NCI-H187 (cell line): Measurements from ENCODE around the gene THADA.
"Not testable (repeated sequence)": the region's sequence is repeated elsewhere in the genome, so short reads cannot be mapped to it uniquely, and the experiment has no call there.

Source experiments
- DNase-seq, 2 experiments: peaks; one replicate each; lab custom pipeline; 2025; lab: John Stamatoyannopoulos, UW

The THADA gene

GRCh38 chr2:43302961-43303494 is 292.8 kb downstream of the THADA start:
- DNase-seq: no peak

DNA sequence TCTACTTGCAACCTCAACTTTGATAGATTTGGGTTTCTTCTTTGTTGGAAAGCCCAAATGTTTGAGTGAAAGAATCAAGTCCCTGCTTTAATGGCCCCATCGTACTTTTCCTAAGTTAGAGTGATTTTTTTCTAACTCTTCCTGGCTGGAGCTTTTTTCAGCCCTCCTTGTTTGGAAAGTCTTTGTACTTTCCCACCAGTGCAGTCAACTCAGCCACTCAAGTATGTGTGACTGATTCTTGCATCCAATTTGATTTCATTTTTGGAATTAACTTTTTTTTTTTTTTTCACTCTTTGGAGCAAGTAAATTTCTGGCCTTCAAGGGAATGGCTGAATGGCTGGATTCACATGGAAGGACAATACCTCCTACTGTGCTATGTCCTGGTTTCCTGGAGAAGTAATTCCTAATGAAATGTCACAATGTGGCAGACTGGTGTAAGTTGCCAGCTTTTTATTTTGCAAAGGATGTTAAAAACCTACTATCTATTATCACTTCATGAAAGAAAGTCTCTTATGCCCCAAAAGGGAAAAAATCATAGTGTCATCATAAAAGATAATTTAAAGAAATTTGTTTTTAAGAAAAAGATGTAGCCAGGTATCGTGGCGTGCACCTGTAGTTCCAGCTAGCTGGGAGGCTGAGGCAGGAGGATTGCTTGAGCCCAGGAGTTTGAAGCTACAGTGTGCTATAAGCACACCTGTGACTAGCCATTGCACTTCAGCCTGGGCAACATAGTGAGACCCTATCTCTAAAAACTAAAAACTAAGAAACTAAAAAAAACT is 293.5 kb downstream of the THADA start:
- DNase-seq: no peak

GRCh38 chr2:43300781-43301583 is 294.9 kb downstream of the THADA start:
- no peak for DNase-seq

GRCh38 chr2:43300222-43300621 is 295.6 kb downstream of the THADA start:
- DNase-seq: no peak

- no peak for DNase-seq
These were observed 297.3 kb downstream of the THADA start for GRCh38 chr2:43298500-43298899.

GRCh38 chr2:43297740-43298139 is 298.1 kb downstream of the THADA start:
- not testable (repeated sequence) for DNase-seq

DNA sequence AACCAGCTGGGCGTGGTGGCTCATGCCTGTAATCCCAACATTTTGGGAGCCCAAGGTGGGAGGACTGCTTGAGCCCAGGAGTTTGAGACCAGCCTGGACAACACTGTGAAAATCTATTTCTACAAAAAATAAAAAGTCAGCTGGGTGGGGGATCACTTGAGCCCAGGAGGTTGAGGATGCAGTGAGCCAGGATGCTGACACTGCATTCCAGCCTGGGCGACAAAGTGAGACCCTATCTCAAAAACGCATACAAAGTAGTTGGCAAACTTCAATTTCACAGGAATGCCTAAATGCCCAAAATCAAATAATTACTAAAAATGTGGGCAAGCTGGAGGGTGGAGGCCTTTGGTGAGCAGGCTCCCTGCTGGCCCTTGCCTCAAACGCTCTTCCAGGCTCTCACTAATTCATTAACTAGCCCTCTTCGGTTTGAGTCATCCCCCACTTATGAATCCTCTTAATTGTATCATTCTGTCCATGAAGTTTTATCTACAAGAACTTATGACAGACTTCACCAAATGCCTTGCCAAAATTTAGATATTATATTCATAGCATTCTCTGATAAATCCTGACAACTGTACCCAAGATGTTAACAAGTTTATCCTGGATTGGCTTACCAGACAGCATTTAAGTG is 300.8 kb downstream of the THADA start:
- DNase-seq: no peak

- DNase-seq: no peak
These were observed 301.8 kb downstream of the THADA start for GRCh38 chr2:43293744-43294695.

GRCh38 chr2:43292851-43293743 is 302.7 kb downstream of the THADA start:
- no peak for DNase-seq

- DNase-seq: no peak
These were observed 303.5 kb downstream of the THADA start for GRCh38 chr2:43292297-43292696.

GRCh38 chr2:43289331-43289730 is 306.5 kb downstream of the THADA start:
- DNase-seq: no peak

GRCh38 chr2:43288417-43289305 is 307.2 kb downstream of the THADA start:
- no peak for DNase-seq

- DNase-seq: no peak
These were observed 309.9 kb downstream of the THADA start for GRCh38 chr2:43285987-43286386.

- no peak for DNase-seq
These were observed 310.9 kb downstream of the THADA start for GRCh38 chr2:43284967-43285366.

DNA sequence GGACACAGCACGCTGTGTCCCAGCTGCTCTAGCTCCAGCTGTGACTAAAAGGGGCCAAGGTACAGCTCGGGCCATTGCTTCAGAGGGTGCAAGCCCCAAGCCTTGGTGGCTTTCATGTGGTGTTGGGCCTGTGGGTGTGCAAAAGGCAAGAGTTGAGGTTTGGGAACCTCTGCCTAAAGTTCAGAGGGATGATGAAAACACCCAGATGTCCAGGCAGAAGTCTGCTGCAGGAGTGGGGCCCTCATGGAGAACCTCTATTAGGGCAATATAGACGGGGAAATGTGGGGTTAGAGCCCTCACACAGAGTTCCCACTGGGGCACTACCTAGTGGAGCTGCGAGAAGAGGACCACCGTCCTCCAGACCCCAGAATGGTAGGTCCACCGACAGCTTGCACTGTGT is 311.5 kb downstream of the THADA start:
- DNase-seq: not testable (repeated sequence)

GRCh38 chr2:43280994-43281393 is 314.8 kb downstream of the THADA start:
- DNase-seq: no peak

DNA sequence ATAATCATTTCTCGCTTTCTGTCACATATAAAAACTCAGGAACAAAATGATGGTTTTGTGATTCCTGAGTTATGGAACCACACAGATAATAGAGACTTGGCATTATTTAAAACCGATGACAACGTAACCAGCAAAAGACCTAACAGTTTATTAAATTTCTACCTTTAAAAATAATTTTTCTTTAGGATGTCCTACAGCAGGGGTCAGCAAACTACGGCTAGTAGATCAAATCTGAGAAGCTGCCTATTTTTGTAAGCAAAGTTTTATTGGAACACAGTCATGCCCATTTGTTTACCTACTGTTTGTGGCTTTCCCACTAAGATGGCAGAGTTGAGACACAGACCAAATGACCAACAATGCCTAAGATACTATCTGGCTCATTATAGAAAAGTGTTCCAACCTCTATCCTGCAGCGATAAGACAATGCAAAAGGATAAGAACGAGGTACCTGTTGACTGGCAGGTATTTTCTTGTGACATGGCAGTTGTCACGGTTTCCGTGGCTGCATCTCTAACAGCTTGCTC is 316.5 kb downstream of the THADA start:
- DNase-seq: no peak

- no peak for DNase-seq
These were observed 317.1 kb downstream of the THADA start for GRCh38 chr2:43278564-43279220.
